IgD-negative memory B cell (primary cell): ENCODE results near the gene CGAS. TPM values are rescaled to one million over a fixed set of nuclear protein-coding genes. Genes with fewer than 3 reads are reported as not detected.
"Not testable (repeated sequence)": the region's sequence is repeated elsewhere in the genome, so short reads cannot be mapped to it uniquely, and the experiment has no call there.

Experiments
- H3K27ac Mint-ChIP-seq, 3 donors: one replicate each; pipeline ENCODE4 v1.8.0; 2020 to 2022; ENCODE audit warnings: mild to moderate bottlenecking in 3 of 3, mixed read lengths in 3 of 3, moderate library complexity in 1 of 3
- H3K27me3 Mint-ChIP-seq: one replicate; pipeline ENCODE4 v1.8.0; 2021; ENCODE audit warnings: mixed read lengths
- H3K36me3 Mint-ChIP-seq: one replicate; pipeline ENCODE4 v1.8.0; 2020; ENCODE audit warnings: mild to moderate bottlenecking, mixed read lengths
- H3K4me1 Mint-ChIP-seq, 3 donors: one replicate each; pipeline ENCODE4 v1.8.0; 2020 to 2022; ENCODE audit warnings: mixed read lengths in 3 of 3, mild to moderate bottlenecking in 1 of 3
- H3K4me3 Mint-ChIP-seq, 4 donors: one replicate each; pipeline ENCODE4 v1.8.0; 2020 to 2022; ENCODE audit warnings: mild to moderate bottlenecking in 4 of 4, mixed read lengths in 4 of 4, moderate library complexity in 3 of 4
- H3K9me3 Mint-ChIP-seq, 3 donors: one replicate each; pipeline ENCODE4 v1.8.0; 2020 to 2021; ENCODE audit warnings: mixed read lengths in 3 of 3, mild to moderate bottlenecking in 1 of 3
- polyA plus RNA-seq: library from polyadenylated mRNA; unstranded; fragments of 300-500 nt; fragmentation: Illumina TruSeq; gene quantifications from one replicate; pipeline ENCODE4 v1.2.3, GENCODE V29; 2021

The CGAS gene
- 16.2 TPM for polyA plus RNA-seq

DNA sequence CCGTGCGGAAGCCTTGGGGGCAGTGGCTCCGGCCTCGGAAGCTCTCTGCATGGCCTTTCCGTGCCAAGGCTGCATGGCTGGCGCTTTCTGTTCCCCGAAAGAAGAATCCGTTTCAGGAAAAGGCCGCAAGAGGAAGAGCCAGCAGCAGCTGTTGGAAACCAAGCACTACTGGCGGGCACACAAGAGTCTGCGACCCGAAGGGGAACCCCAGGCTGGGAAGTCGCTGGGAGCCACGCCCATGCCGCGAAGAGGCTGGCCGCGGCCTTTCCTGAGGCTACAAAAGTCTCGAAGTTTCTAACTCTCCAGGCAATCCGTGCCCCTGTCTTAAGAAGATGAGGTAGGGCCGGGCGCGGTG lies at the start of gene CGAS:
Gene CGAS, minus strand, starts transcription at position 191 of the 355 bp plus-strand sequence. Its CDS starts 116 bp downstream, at position 75.
- Mint-ChIP-seq H3K36me3 (peaks cover 2% of the 10 kb centered on the region), H3K9me3 (no peaks in the 10 kb centered on the region), H3K27me3 (no peaks in the 10 kb centered on the region), H3K4me3 (peak within 1 kb of the TSS; percentile 92 to 100 (median 97)), H3K27ac (peak within 1 kb of the TSS; percentile 91 to 93 (median 93)), H3K4me1 (peaks cover 16 to 26% (median 19%) of the 10 kb centered on the region in 3 donors)

DNA sequence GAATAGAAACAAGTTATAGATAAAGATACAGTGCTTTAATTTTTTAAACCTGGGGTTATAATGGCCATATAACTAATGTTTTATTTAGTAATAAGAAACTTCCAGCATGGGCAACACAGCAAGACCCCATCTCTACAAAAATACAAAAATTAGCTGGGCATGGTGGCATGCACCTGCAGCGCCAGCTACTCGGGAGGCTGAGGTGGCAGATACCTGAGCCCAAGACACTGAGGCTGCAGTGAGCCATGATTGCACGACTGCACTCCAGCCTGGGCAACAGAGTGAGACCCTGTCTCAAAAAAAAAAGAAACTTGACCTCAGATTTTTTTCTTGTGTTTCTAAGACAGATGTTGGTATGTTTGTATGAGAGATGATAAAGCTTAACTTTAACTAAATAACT lies 45.8 kb upstream of the CGAS start:
- no peak overlapping the region for H3K27ac Mint-ChIP-seq
- H3K36me3 Mint-ChIP-seq = peaks cover 11% of the 10 kb centered on the region
- H3K4me3 Mint-ChIP-seq = no peak overlapping the region
- no peaks in the 10 kb centered on the region for H3K9me3 Mint-ChIP-seq
- H3K4me1 Mint-ChIP-seq = peaks cover 0 to 3% (median 0%) of the 10 kb centered on the region in 3 donors
- no peaks in the 10 kb centered on the region for H3K27me3 Mint-ChIP-seq

DNA sequence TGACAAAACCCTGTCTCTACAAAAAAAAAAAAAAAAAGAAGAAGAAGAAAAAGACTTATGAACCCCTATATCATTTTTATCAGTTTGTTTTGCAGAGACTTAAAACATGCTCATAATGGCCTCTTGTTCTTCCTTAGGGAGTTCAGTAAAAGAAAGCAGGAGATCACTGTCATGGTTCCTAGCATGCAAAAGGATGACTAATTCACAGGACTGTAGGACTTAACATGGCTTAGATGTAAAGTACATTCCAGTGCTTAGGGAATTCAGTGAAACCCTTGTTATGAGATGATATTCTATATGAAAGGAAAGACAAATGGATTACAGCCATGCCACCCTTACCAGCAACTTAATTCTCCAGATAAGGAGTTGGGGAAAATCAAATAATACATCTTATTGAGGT lies 39.3 kb upstream of the CGAS start:
- H3K4me1 Mint-ChIP-seq = peaks cover 0 to 3% (median 2%) of the 10 kb centered on the region in 3 donors
- H3K36me3 Mint-ChIP-seq = peaks cover 10% of the 10 kb centered on the region
- H3K27ac Mint-ChIP-seq = peak overlapping the region in 2 of 3 donors; percentile 8 to 14
- peak overlapping the region in 1 of 4 donors; percentile 3 for H3K4me3 Mint-ChIP-seq
- H3K9me3 Mint-ChIP-seq = peaks cover 0 to 1% (median 0%) of the 10 kb centered on the region in 3 donors
- no peaks in the 10 kb centered on the region for H3K27me3 Mint-ChIP-seq

DNA sequence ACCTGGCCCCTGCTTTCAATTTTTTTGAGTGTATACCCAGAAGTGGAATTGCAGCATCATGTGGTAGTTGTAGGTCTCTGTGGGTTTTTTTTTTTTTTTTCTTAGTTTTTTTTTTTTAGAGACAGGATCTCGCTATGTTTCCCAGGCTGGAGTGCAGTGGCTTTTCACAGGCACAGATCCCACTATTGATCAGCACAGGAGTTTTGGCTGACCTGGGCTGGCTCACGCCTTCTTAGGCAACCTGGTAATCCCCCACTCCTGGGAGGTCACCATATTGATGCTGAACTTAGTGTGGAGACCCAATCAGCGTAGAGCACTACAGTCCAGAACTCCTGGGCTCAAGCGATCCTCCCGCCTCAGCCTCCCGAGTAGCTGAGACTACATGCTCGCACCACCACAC lies 35.4 kb upstream of the CGAS start:
- Mint-ChIP-seq H3K27ac (peak overlapping the region in 1 of 3 donors; percentile 37), H3K4me1 (peaks cover 0 to 3% (median 2%) of the 10 kb centered on the region in 3 donors), H3K9me3 (peaks cover 0 to 1% (median 0%) of the 10 kb centered on the region in 3 donors), H3K27me3 (no peaks in the 10 kb centered on the region), H3K36me3 (peaks cover 9% of the 10 kb centered on the region), H3K4me3 (no peak overlapping the region)

DNA sequence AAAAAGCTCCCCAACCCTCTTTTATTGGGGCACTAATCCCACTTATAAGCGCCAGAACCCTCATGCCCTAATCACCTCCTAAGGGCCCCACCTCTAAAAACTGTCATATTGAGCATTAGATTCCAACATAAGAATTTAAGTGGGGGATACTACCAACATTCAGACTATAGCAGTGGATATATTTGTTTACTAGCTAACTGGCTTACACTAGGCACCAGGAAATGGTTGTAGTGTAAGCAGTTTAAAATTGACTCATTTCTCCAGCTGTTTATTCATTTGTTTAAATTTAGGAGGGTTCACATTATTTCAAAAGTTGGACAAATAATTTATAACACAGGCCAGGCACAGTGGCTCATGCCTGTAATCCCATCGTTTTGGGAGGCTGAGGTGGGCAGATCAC lies 32.3 kb upstream of the CGAS start:
- H3K4me1 Mint-ChIP-seq = peaks cover 0 to 4% (median 1%) of the 10 kb centered on the region in 3 donors
- no peak overlapping the region for H3K27ac Mint-ChIP-seq
- H3K9me3 Mint-ChIP-seq = peaks cover 0 to 1% (median 0%) of the 10 kb centered on the region in 3 donors
- no peaks in the 10 kb centered on the region for H3K27me3 Mint-ChIP-seq
- H3K4me3 Mint-ChIP-seq = no peak overlapping the region
- peaks cover 11% of the 10 kb centered on the region for H3K36me3 Mint-ChIP-seq

DNA sequence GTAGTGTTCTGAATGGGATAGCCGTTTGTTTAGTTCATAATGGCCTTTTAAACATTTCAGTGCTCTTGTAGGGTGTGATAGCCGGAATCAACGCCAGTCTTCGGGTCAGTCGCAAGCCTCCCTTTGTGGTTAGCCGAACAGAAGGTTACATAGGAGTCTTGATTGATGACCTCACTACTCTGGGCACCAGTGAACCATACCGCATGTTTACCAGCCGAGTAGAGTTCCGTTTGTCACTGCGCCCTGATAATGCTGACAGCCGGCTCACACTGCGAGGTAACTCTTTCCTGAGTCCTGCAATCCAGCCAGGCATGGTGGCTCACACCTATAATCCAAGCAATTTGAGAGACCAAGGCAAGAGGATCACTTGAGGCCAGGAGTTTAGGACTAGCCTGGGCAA lies 29.9 kb upstream of the CGAS start:
- Mint-ChIP-seq H3K27me3 (no peaks in the 10 kb centered on the region), H3K27ac (no peak overlapping the region), H3K9me3 (no peaks in the 10 kb centered on the region), H3K4me1 (peaks cover 0 to 4% (median 3%) of the 10 kb centered on the region in 3 donors), H3K36me3 (peaks cover 7% of the 10 kb centered on the region), H3K4me3 (no peak overlapping the region)

DNA sequence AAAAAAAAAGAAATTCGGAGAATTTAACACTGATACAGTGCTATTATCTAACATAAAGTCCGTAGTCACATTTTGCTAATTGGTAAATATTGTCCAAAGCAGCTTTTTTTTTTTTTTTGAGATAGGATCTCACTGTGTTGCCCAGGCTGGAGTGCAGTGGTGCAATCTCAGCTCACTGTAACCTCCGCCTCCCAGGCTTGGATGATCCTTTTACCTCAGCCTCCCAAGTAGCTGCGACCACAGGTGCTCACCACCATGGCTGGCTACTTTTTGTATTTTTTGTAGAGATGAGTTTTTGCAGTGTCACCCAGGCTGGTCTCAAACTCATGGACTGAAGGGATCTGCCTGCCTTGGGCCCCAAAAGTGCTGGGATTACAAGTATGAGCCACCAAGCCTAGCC lies 25.3 kb upstream of the CGAS start:
- no peak overlapping the region for H3K4me3 Mint-ChIP-seq
- no peaks in the 10 kb centered on the region for H3K27me3 Mint-ChIP-seq
- H3K4me1 Mint-ChIP-seq = peaks cover under 1 to 6% (median 4%) of the 10 kb centered on the region in 3 donors
- H3K9me3 Mint-ChIP-seq = no peaks in the 10 kb centered on the region
- no peak overlapping the region for H3K27ac Mint-ChIP-seq
- peaks cover 9% of the 10 kb centered on the region for H3K36me3 Mint-ChIP-seq

DNA sequence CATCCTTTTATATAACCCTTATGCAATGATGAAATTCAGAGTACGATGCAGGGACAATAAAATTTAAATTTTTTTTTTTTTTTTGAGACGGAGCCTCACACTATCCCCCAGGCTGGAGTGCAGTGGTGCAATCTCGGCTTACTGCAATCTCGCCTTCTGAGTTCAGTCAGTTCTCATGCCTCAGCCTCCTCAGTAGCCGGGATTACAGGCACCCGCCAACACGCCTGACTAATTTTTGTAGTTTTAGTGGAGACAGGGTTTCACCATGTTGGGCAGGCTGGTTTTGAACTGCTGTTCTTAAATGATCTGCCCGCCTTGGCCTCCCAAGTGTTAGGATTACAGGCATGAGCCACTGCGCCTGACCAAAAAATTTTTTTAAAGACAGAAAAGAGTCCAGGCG lies 24.6 kb upstream of the CGAS start:
- no peak overlapping the region for H3K4me3 Mint-ChIP-seq
- H3K36me3 Mint-ChIP-seq = peaks cover 9% of the 10 kb centered on the region
- no peaks in the 10 kb centered on the region for H3K9me3 Mint-ChIP-seq
- H3K27ac Mint-ChIP-seq = no peak overlapping the region
- peaks cover 6 to 12% (median 8%) of the 10 kb centered on the region in 3 donors for H3K4me1 Mint-ChIP-seq
- no peaks in the 10 kb centered on the region for H3K27me3 Mint-ChIP-seq

DNA sequence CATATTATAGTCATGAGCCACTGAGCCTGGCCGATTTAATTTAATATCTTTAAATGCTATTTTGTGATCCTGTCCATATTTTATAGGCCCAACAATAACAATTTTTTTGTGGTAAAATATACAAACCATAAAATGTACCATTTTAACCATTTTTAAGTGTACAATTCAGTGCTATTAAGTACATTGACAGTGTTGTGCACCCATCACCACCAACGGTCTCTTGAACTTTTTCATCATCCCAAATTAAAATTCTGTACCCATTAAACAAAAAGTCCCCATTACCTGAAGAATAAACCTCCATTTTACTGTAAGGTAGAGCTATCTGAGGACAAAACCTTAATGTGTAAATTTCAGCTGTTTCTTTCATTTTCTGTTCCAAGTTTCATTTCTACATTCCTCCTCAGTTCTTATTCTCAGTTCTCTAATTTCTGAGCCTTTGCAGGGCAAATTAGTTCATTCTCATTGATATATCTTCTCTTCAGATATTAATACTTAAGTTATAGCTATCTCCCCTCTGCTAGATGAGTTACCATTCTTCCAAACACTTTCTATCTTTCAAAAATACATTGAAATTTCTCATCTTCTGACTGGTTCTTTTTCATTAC lies 19.7 kb upstream of the CGAS start:
- no peaks in the 10 kb centered on the region for H3K27me3 Mint-ChIP-seq
- peak overlapping the region; percentile 48 to 78 (median 62) for H3K4me3 Mint-ChIP-seq
- no peaks in the 10 kb centered on the region for H3K9me3 Mint-ChIP-seq
- H3K36me3 Mint-ChIP-seq = peaks cover 6% of the 10 kb centered on the region
- peak overlapping the region; percentile 57 to 94 (median 64) for H3K27ac Mint-ChIP-seq
- H3K4me1 Mint-ChIP-seq = peaks cover 13 to 18% (median 15%) of the 10 kb centered on the region in 3 donors

DNA sequence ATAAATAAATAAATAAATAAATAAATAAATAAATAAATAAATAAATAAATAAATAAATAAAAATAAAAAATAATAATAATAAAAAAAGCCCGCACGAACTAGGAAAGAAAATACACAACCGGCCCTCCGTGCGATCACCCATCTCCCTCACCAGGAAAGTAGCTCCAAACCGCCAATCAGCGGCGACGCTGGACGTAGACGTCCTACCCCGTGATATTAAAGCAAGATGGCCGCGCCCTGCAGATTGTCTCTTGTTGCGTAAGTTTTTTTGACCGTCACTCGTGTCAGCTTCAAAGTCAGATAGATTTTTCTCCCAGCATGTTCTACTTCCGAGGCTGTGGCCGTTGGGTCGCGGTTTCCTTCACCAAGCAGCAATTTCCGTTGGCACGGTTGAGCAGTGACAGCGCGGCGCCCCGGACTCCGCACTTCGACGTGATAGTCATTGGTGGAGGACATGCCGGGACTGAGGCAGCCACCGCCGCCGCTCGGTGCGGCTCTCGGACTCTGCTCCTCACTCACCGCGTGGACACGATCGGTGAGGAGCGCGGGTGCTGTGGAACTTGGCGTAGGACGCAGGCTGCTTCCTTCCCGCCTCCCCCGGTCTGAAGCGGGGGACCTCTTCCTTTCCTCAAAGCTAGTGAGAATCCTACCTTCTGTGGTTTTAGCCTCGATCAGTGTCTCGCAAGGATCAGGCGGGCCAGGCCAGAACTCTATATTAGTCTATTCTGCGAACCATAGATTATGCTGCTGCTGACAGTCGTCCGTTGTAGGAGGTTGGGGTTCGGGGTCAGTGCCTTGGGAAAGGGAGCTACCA lies 9.6 kb upstream of the CGAS start, which contains the start of gene MTO1:
Gene MTO1, plus strand, starts transcription at position 201 of the 814 bp plus-strand sequence. Its CDS starts 118 bp downstream, at position 319.
- Mint-ChIP-seq H3K27me3 (no peaks in the 10 kb centered on the region), H3K27ac (peak within 1 kb of the TSS; percentile 91 to 99 (median 94)), H3K36me3 (no peaks in the 10 kb centered on the region), H3K4me1 (peaks cover 20 to 23% (median 21%) of the 10 kb centered on the region in 3 donors), H3K4me3 (peak within 1 kb of the TSS; percentile 92 to 100 (median 98)), H3K9me3 (no peaks in the 10 kb centered on the region)

DNA sequence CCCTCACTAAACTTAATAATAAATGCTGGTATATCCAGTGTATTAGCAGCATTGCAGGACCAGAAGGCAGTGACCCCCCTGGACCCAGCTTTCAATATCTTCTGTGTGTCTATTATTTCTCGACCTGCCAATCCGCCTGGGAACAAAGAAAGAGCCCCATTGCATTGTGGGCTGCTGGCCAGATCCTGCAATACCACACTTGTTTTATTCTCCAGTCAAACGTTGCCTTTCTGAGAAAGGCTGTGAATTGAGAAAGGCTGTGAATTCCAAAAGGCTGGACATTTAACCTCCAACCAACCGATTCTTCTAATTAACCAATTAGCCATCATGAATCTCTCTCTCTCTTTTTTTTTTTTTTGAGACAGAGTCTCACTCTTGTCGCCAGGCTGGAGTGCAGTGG lies 8.0 kb upstream of the CGAS start:
- Mint-ChIP-seq H3K27ac (peak overlapping the region; percentile 71 to 94 (median 73)), H3K4me3 (peak overlapping the region in 3 of 4 donors; percentile 57 to 91 (median 66)), H3K9me3 (no peaks in the 10 kb centered on the region), H3K4me1 (peaks cover 22 to 25% (median 23%) of the 10 kb centered on the region in 3 donors), H3K36me3 (no peaks in the 10 kb centered on the region), H3K27me3 (no peaks in the 10 kb centered on the region)

DNA sequence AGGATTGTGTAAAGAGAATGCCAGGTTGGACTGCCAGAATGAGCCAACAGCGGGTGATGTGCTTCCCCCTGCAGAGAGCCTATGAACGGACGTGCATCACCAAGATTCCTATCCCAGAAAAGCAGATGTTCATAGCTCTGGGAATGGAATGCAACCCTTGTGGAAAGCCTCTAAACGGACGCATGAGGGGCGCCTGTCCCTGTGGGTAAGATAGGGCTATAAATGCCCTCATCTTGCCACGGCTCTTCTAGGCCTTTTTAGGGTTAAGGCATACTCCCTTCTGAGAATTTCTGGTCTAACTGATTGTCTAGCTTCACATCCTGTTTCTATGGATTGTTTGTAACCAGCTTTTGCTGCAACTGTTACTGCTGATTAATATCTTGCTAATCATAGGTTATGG lies 7.4 kb upstream of the CGAS start:
- not testable (repeated sequence) for H3K36me3 Mint-ChIP-seq, H3K27me3 Mint-ChIP-seq, H3K9me3 Mint-ChIP-seq
- Mint-ChIP-seq H3K27ac (peak overlapping the region in 2 of 3 donors; percentile 71 to 73), H3K4me1 (peaks cover 22 to 25% (median 23%) of the 10 kb centered on the region in 3 donors), H3K4me3 (peak overlapping the region in 1 of 4 donors; percentile 66)

DNA sequence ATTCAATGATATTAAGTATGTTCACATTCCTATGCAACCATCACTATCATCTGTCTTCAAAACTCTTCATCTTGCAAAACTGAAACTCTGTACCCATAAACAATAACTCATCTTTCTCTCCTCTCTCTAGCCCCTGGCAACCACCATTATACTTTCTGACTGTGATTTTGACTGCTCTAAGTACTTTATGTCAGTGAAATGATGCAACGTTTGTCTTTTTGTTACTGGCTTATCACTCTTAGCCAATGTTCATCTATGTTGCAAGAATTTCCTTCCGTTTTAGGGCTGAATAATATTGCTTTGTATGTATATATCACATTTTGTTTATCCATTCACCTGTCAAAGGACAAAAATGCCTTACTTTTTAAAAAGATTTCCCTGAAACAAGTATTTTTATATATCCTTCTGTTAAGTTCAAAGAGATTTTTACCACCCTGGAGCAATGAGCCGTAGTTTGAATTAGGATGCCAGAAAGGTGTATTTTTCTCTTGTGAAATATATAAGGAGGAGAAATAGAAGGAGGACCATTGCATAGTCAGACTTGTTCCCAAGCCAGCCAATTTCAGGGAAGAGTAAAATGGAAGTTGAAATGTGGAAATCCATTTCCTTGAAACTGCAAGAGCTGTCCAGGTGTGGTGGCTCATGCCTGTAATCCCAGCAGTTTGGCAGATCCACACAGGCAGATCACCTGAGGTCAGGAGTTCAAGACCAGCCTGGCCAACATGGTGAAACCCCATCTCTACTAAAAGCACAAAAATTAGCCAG lies 4.0 kb upstream of the CGAS start:
- H3K27ac Mint-ChIP-seq = peak overlapping the region in 2 of 3 donors; percentile 6 to 47
- H3K4me1 Mint-ChIP-seq = peaks cover 9 to 16% (median 13%) of the 10 kb centered on the region in 3 donors
- H3K4me3 Mint-ChIP-seq = peak overlapping the region in 1 of 4 donors; percentile 46
- H3K27me3 Mint-ChIP-seq = no peaks in the 10 kb centered on the region
- no peaks in the 10 kb centered on the region for H3K9me3 Mint-ChIP-seq
- no peaks in the 10 kb centered on the region for H3K36me3 Mint-ChIP-seq

DNA sequence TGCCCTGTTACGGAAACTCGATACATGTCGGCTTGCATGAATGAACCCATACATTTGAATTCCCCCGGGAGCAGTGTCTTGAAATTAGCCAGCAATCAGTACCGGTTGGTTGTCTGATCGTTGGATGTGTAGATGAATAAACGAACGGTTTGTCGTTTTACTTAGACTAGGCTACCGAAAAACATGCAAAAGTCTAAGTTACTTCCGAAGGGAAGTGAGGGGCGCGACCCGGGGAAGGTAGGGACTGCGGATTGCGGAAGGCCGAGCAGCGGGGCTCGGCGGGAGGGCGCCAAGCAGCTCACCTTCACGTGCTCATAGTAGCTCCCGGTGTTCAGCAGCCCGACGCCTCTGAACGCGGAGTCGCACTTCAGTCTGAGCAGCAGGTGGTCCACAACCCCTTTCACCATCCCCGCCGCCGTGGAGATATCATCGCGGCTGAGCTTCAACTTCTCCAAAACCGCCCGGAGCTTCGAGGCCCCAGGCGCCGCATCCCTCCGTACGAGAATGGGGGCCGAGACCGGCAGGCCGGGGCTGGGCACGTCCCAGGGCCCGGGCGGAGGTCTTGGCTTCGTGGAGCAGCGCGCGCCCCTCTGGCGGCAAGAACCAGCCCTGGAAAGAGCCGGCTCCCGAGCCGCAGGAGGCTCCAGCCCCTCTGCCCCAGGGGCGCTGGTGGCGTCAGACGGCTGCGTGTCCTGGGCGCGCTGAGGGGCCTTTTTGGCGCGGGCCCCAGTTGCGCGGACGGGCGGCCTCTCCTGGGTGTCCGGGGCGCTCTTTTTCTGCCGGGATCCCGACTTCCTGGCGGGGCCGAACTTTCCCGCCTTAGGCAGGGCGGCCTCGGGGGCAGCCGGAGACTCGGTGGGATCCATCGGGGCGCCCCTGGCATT lies 632 bp downstream of the CGAS start:
- Mint-ChIP-seq H3K4me3 (peak overlapping the region; percentile 92 to 100 (median 97)), H3K9me3 (no peaks in the 10 kb centered on the region), H3K4me1 (peaks cover 15 to 26% (median 17%) of the 10 kb centered on the region in 3 donors), H3K27me3 (no peaks in the 10 kb centered on the region), H3K27ac (peak overlapping the region; percentile 91 to 93 (median 93)), H3K36me3 (peaks cover 2% of the 10 kb centered on the region)
